CD4-positive, alpha-beta T cell treated with Interleukin-10 for 1 hour (primary cell): ENCODE data around the gene CHML.
"Not testable (repeated sequence)": the region's sequence is repeated elsewhere in the genome, so short reads cannot be mapped to it uniquely, and the experiment has no call there.

Experiments used
- DNase-seq: peaks from one replicate; pipeline ENCODE4 v3.0.0-alpha.2; 2020

The CHML gene

GRCh38 chr1:241640149-241640866, at the start of gene CHML, which contains the start of gene OPN3:
Gene CHML, minus strand, starts transcription at chr1:241640369. Its CDS starts 4,603 bp downstream, at chr1:241635766.
Gene OPN3, minus strand, starts transcription at chr1:241640369. Its CDS starts 115 bp downstream, at chr1:241640254.
- peak; percentile 93 for DNase-seq

- no peak for DNase-seq
These were observed 48.8 kb upstream of the CHML start for GRCh38 chr1:241688940-241689368.

- no peak for DNase-seq
These were observed 43.9 kb upstream of the CHML start for GRCh38 chr1:241684108-241684507.

GRCh38 chr1:241682921-241683320, 42.8 kb upstream of the CHML start:
- DNase-seq: no peak

- not testable (repeated sequence) for DNase-seq
These were observed 41.8 kb upstream of the CHML start for GRCh38 chr1:241681861-241682448.

GRCh38 chr1:241679961-241680360, 39.8 kb upstream of the CHML start:
- DNase-seq: no peak

- no peak for DNase-seq
These were observed 39.2 kb upstream of the CHML start for GRCh38 chr1:241679404-241679803.

- DNase-seq: no peak
These were observed 38.4 kb upstream of the CHML start for GRCh38 chr1:241678536-241678935.

- DNase-seq: peak; percentile 60
These were observed 37.0 kb upstream of the CHML start for GRCh38 chr1:241677201-241677600.

- DNase-seq: no peak
These were observed 35.8 kb upstream of the CHML start for GRCh38 chr1:241675983-241676382.

GRCh38 chr1:241674805-241675384, 34.7 kb upstream of the CHML start:
- no peak for DNase-seq

- DNase-seq: no peak
These were observed 32.1 kb upstream of the CHML start for GRCh38 chr1:241672301-241672700.

GRCh38 chr1:241666419-241666818, 26.2 kb upstream of the CHML start:
- DNase-seq: no peak

- no peak for DNase-seq
These were observed 20.3 kb upstream of the CHML start for GRCh38 chr1:241660424-241660972.

- not testable (repeated sequence) for DNase-seq
These were observed 18.8 kb upstream of the CHML start for GRCh38 chr1:241659016-241659415.

- no peak for DNase-seq
These were observed 18.1 kb upstream of the CHML start for GRCh38 chr1:241658081-241658793.

GRCh38 chr1:241654641-241655040, 14.5 kb upstream of the CHML start:
- no peak for DNase-seq

GRCh38 chr1:241654019-241654418, 13.8 kb upstream of the CHML start:
- no peak for DNase-seq

GRCh38 chr1:241652012-241652411, 11.8 kb upstream of the CHML start, which contains the start of gene WDR64:
Gene WDR64, plus strand, starts transcription at chr1:241652281. Its CDS starts 204 bp downstream, at chr1:241652485.
- no peak for DNase-seq

GRCh38 chr1:241648159-241648558, 8.0 kb upstream of the CHML start:
- DNase-seq: no peak

- no peak for DNase-seq
These were observed 7.5 kb upstream of the CHML start for GRCh38 chr1:241647658-241648057.

GRCh38 chr1:241646201-241646600, 6.0 kb upstream of the CHML start:
- DNase-seq: no peak

GRCh38 chr1:241645199-241645598, 5.0 kb upstream of the CHML start:
- no peak for DNase-seq
